Astrocyte (in vitro differentiated cells and primary cell): ENCODE measurements around the gene CD300LF. TPM values are rescaled to one million over a fixed set of nuclear protein-coding genes. Genes with fewer than 3 reads are reported as not detected.

Experiments used
- DNase-seq: peaks from one replicate; pipeline ENCODE4 v3.0.0-alpha.2; 2010; ENCODE audit warnings: low read depth
- FAIRE-seq: peaks from 2 replicates; lab custom pipeline; 2011; peaks lifted over from hg19 to GRCh38; lab: Jason Lieb, UNC
- H2AFZ ChIP-seq: 2 replicates; pipeline ENCODE4 v1.6.0; 2012; ENCODE audit warnings: low read depth, low read length, inconsistent platforms
- H3K27ac ChIP-seq: 2 replicates; pipeline ENCODE4 v1.5.1; 2011; ENCODE audit warnings: low read depth, low read length, inconsistent platforms
- H3K27me3 ChIP-seq: 2 replicates; pipeline ENCODE4 v1.6.0; 2011; ENCODE audit warnings: low read length, inconsistent platforms; ENCODE audit not compliant: insufficient read depth
- H3K36me3 ChIP-seq: 2 replicates; pipeline ENCODE4 v1.5.1; 2011; ENCODE audit warnings: low read length, inconsistent platforms; ENCODE audit not compliant: insufficient read depth
- H3K4me1 ChIP-seq: 2 replicates; pipeline ENCODE4 v1.5.1; 2011; ENCODE audit warnings: low read length, inconsistent platforms; ENCODE audit not compliant: insufficient read depth
- H3K4me2 ChIP-seq: 2 replicates; pipeline ENCODE4 v1.6.0; 2012; ENCODE audit warnings: low read length, inconsistent platforms
- H3K4me3 ChIP-seq: 2 replicates; pipeline ENCODE4 v1.5.1; 2011; ENCODE audit warnings: low read depth, mild to moderate bottlenecking, low read length, inconsistent platforms; ENCODE audit not compliant: insufficient read depth
- H3K79me2 ChIP-seq: 2 replicates; pipeline ENCODE4 v1.6.0; 2012; ENCODE audit warnings: mild to moderate bottlenecking, low read length, inconsistent platforms; ENCODE audit not compliant: insufficient read depth
- H3K9ac ChIP-seq: 2 replicates; pipeline ENCODE4 v1.6.0; 2012; ENCODE audit warnings: mild to moderate bottlenecking, low read length, inconsistent platforms
- H3K9me3 ChIP-seq: 2 replicates; pipeline ENCODE4 v1.5.1; 2012; ENCODE audit warnings: low read depth, mild to moderate bottlenecking, low read length, inconsistent platforms; ENCODE audit not compliant: insufficient read depth
- H4K20me1 ChIP-seq: 2 replicates; pipeline ENCODE4 v1.6.0; 2012; ENCODE audit warnings: low read length, inconsistent platforms; ENCODE audit not compliant: insufficient read depth
- H3K27ac Mint-ChIP-seq: one replicate; pipeline ENCODE4 v1.8.0; 2021; ENCODE audit warnings: mild to moderate bottlenecking, mixed read lengths; ENCODE audit not compliant: unreplicated experiment
- H3K27me3 Mint-ChIP-seq: one replicate; pipeline ENCODE4 v1.8.0; 2021; ENCODE audit warnings: low read depth, mixed read lengths; ENCODE audit not compliant: unreplicated experiment
- H3K36me3 Mint-ChIP-seq: one replicate; pipeline ENCODE4 v1.8.0; 2021; ENCODE audit warnings: low read depth, mixed read lengths; ENCODE audit not compliant: unreplicated experiment
- H3K4me1 Mint-ChIP-seq: one replicate; pipeline ENCODE4 v1.8.0; 2021; ENCODE audit warnings: low read depth, mixed read lengths; ENCODE audit not compliant: unreplicated experiment
- H3K4me3 Mint-ChIP-seq: one replicate; pipeline ENCODE4 v1.8.0; 2021; ENCODE audit warnings: mild to moderate bottlenecking, moderate library complexity, mixed read lengths; ENCODE audit not compliant: unreplicated experiment
- H3K9me3 Mint-ChIP-seq: one replicate; pipeline ENCODE4 v1.8.0; 2021; ENCODE audit warnings: mild to moderate bottlenecking, mixed read lengths; ENCODE audit not compliant: unreplicated experiment
- EZH2 ChIP-seq: IDR thresholded peaks from 2 replicates; pipeline ENCODE4 v1.6.1; 2012; ENCODE audit warnings: mild to moderate bottlenecking, low read length, inconsistent platforms; ENCODE audit not compliant: insufficient read depth
- total RNA-seq: library from RNA; stranded (reverse); gene quantifications from 2 replicates; pipeline ENCODE4 v1.2.1, GENCODE V29; 2021
- TF ChIP-seq, protein P1 (sequence below): IDR thresholded peaks from 2 replicates; pipeline ENCODE4 v1.5.1; 2011; ENCODE audit warnings: low read depth, mild to moderate bottlenecking, inconsistent platforms, low read length, moderate library complexity; ENCODE audit not compliant: insufficient read depth

CD300LF gene
- total RNA-seq, 1 donor from 2014 or later: not detected

GRCh38 chr17:74731347-74731605, 18.6 kb upstream of the CD300LF start:
- no peak overlapping the region for H3K27ac Mint-ChIP-seq
- H3K27ac ChIP-seq: no peak overlapping the region
- H3K4me1 Mint-ChIP-seq: no peaks in the 10 kb centered on the region
- peaks cover 11% of the 10 kb centered on the region for H3K9me3 ChIP-seq
- no peaks in the 10 kb centered on the region for H3K79me2 ChIP-seq
- no peaks in the 10 kb centered on the region for H3K36me3 Mint-ChIP-seq
- no peaks in the 10 kb centered on the region for H4K20me1 ChIP-seq
- no peak for DNase-seq
- peaks cover 17% of the 10 kb centered on the region for H3K27me3 Mint-ChIP-seq
- no peak overlapping the region for H3K4me3 ChIP-seq
- no peak overlapping the region for H3K4me3 Mint-ChIP-seq
- H3K36me3 ChIP-seq: no peaks in the 10 kb centered on the region
- H3K9me3 Mint-ChIP-seq: peaks cover 3% of the 10 kb centered on the region
- H3K4me1 ChIP-seq: no peaks in the 10 kb centered on the region
- TF ChIP-seq, protein P1, sequence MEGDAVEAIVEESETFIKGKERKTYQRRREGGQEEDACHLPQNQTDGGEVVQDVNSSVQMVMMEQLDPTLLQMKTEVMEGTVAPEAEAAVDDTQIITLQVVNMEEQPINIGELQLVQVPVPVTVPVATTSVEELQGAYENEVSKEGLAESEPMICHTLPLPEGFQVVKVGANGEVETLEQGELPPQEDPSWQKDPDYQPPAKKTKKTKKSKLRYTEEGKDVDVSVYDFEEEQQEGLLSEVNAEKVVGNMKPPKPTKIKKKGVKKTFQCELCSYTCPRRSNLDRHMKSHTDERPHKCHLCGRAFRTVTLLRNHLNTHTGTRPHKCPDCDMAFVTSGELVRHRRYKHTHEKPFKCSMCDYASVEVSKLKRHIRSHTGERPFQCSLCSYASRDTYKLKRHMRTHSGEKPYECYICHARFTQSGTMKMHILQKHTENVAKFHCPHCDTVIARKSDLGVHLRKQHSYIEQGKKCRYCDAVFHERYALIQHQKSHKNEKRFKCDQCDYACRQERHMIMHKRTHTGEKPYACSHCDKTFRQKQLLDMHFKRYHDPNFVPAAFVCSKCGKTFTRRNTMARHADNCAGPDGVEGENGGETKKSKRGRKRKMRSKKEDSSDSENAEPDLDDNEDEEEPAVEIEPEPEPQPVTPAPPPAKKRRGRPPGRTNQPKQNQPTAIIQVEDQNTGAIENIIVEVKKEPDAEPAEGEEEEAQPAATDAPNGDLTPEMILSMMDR: no peak
- no peak for TF ChIP-seq EZH2
- H3K9ac ChIP-seq: no peak overlapping the region
- FAIRE-seq: no peak
- H3K4me2 ChIP-seq: no peak overlapping the region
- peaks cover 21% of the 10 kb centered on the region for H3K27me3 ChIP-seq
- H2AFZ ChIP-seq: no peak overlapping the region

DNA sequence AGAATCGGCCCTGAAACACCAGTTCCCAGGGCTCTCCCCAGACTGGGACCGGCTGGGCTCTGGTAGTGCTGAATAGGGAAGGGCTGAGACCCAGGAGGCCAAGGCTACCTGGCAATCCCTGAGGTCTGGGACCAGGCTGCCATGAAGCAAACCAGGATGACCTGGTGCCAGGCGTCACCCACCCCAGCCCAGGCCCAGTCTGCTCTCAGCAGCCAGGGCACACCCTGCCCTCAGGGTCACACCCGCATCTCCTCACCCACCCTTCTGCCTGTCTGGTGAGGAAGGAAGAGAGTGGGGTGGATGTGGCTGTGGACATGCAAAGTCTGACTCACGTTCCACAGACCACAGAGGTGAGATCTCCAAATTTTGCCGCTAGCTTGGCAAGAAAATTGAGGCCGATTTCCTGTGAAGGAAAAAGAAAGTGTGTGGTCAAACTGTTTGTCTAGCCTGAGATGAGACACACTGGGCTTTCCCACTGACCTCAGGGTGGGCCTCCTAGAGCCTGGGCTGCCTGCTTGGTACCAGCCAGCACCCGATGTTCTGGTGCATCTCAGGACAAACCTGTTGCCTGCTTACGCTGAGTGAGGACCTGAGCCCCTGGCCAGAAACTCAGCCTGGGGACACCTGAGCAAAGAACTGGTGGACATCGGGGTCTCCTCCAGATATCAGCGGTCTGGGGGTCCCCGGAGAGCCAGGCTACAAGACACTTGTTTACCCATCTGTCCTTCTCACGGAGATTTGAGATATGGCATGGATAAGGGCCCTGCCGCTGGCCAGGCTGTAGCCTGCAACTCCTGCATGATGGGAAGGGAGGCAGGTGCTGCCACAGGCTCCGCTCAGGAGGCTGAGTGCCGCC, 18.0 kb upstream of the CD300LF start:
- Mint-ChIP-seq H3K4me3 (no peak overlapping the region), H3K9me3 (peaks cover 3% of the 10 kb centered on the region), H3K4me1 (no peaks in the 10 kb centered on the region), H3K36me3 (no peaks in the 10 kb centered on the region), H3K27ac (no peak overlapping the region), H3K27me3 (peaks cover 12% of the 10 kb centered on the region)
- Histone ChIP-seq H3K9ac (no peak overlapping the region), H2AFZ (no peak overlapping the region), H3K27ac (no peak overlapping the region), H3K36me3 (no peaks in the 10 kb centered on the region), H4K20me1 (no peaks in the 10 kb centered on the region), H3K27me3 (peaks cover 16% of the 10 kb centered on the region), H3K4me3 (no peak overlapping the region), H3K4me2 (no peak overlapping the region), H3K9me3 (peaks cover 11% of the 10 kb centered on the region), H3K79me2 (no peaks in the 10 kb centered on the region), H3K4me1 (no peaks in the 10 kb centered on the region)
- no peak for TF ChIP-seq EZH2
- TF ChIP-seq, protein P1: no peak
- FAIRE-seq: no peak
- DNase-seq: no peak

- Histone ChIP-seq H3K79me2 (no peaks in the 10 kb centered on the region), H3K27ac (no peak overlapping the region), H2AFZ (no peak overlapping the region), H3K4me2 (no peak overlapping the region), H3K4me3 (no peak overlapping the region), H3K4me1 (no peaks in the 10 kb centered on the region), H3K36me3 (no peaks in the 10 kb centered on the region), H4K20me1 (no peaks in the 10 kb centered on the region), H3K27me3 (peaks cover 10% of the 10 kb centered on the region), H3K9ac (no peak overlapping the region), H3K9me3 (peaks cover 11% of the 10 kb centered on the region)
- Mint-ChIP-seq H3K4me3 (no peak overlapping the region), H3K36me3 (no peaks in the 10 kb centered on the region), H3K27ac (no peak overlapping the region), H3K4me1 (no peaks in the 10 kb centered on the region), H3K9me3 (peaks cover 3% of the 10 kb centered on the region), H3K27me3 (peaks cover 11% of the 10 kb centered on the region)
- FAIRE-seq (no peak), DNase-seq (no peak)
- TF ChIP-seq, protein P1: no peak
- TF ChIP-seq EZH2: no peak
Observed at GRCh38 chr17:74729866-74730265, 17.1 kb upstream of the CD300LF start.
